Effector CD8-positive, alpha-beta T cell (primary cell): ENCODE measurements around the gene FADS3.

Experiments used
- DNase-seq: peaks from one replicate; lab custom pipeline; 2025; lab: John Stamatoyannopoulos, UW

FADS3 gene

DNA sequence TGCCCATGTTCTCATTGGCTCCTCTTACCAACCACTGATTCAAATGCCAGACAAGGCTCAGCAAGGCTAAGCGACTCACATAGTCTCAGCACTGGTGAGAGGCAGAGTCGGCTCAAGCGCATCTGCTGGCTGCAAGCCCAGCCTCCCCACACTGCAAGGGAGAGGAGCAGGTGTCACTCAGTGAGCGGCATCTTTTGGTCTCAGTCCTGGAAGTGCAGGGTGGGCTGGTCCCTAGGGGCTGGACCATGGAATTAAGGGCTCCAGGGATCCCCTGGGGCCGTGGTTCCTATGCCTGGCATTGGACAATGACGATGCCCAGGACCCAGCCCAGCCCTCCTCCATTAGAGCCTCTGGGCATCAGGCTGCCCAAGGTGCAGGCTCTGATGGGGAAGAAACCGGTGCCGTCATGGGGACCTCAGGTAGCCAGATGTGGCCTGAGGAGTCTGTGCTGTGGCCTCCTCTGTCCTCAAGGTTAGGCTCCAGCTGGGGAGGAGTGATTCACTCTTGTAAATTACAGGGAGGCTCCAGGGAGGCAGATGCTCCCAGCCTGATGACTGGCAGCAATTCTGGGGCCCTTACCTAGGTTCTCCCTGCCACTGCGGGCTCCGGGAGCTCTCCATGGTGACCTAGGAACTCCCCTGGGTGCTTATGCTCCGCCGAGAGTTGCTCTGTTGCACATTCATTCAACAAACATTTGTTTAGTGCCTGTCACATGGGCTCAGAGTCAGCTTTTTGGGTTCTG is 35.2 kb downstream of the FADS3 start:
- no peak for DNase-seq

DNA sequence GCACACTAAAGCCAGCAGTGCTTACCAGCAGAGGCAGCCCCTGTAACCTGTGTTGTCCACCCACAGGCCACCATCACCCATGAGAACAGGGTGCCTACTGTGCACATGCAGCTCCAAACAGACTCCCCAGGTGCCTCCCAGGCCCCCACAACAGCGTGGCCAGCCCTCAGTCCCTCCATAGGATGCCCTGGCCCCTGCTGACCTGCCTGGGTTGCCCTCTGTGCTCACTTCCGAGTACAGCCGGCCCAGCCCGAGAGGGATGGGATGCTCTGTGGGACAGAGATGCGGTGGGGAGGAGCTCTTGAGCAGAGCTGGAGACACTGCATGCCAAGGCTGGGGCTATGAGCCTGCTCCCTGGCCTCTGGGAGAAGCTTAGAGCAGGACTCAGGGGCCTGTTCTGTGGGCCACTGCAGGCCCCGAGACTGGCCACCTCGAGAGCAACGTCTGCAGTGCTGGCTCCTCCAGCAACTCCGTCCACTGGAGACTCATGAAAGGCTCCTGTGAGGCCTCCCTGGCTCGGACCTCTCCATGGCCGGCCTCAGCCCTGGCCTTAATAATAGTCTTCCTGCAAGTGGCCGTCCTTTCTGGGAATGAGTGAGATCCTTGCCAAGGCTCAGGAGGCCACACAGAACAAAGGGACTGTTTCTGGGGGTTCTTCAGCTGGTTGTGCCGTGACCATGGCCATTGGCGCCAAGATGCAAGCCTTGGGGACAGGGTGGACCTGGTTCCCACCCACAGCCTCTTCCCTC is 36.2 kb downstream of the FADS3 start:
- no peak for DNase-seq

DNA sequence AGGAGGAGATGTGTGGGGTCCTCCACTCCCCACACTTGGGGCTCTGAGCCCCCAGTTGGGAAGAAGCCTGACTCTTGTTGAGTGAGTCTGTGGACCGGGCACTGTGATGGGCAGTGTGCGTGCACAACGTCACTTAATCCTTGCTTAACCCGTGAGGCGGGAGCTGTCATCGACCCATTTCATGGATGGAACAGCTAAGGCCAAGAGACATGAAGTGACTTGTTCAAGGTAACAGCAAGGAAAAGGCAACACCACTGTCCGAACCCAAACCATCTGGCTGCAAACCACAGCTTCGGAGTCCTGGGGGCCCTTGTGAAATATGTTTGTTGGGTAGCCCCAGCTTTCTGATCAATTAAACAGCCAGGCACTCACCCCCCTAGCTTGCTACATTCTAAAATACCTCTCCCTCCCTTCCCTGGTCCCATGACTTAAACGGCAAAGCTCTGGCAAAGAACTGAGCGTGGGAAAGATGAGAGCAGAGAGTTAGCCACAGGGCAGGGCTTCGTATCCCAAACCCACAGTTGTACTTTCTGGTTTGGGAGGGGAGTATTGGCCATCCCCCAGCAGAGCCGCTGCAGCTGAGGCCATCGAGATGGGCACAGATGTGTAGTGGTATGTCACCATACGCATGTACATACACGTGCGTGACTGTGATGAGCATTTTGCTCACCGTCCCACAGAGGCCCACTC is 37.0 kb downstream of the FADS3 start:
- no peak for DNase-seq

DNA sequence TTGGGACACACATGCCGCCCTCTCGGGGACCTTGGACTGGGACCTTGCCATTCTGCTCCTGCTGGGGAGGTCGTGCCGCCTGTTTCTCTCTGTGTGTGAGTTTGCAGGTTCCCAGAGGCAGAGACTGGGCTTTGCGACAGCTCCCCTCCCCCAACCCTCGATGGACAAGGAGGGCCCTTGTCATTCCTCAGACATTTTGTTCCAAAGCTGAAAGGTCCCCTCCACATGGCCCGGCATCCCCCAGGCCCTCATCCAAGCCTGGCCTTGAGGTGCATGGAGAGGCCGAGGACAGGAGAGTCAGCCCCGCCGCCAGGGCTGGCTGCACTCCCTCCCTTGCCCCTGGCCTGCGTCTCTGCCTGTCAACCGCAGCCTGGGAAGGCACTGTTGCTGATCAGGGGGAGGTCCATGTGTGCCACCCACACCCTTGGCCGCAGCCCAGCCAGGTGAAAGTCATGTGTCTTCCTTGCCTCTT is 37.6 kb downstream of the FADS3 start:
- DNase-seq, result no peak

DNA sequence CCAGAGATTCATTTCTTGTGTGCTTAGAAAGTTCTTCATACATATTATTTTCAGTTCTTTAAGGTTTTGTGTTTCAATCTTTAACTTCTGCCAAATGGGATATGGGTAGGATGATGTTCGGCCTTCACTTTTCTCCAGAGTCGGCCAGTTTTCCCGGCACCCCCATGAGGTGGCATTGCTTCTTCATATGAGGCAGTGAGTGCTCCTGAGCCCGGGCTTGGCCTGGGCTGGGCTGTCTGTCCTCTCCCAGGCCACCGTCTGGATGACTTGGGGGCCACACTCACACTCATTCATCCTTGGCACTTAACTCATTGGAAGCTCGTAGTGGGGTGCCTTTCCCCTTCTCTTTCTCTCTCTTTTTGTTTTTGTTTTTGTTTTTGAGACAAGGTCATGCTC is 39.4 kb downstream of the FADS3 start:
- no peak for DNase-seq

DNA sequence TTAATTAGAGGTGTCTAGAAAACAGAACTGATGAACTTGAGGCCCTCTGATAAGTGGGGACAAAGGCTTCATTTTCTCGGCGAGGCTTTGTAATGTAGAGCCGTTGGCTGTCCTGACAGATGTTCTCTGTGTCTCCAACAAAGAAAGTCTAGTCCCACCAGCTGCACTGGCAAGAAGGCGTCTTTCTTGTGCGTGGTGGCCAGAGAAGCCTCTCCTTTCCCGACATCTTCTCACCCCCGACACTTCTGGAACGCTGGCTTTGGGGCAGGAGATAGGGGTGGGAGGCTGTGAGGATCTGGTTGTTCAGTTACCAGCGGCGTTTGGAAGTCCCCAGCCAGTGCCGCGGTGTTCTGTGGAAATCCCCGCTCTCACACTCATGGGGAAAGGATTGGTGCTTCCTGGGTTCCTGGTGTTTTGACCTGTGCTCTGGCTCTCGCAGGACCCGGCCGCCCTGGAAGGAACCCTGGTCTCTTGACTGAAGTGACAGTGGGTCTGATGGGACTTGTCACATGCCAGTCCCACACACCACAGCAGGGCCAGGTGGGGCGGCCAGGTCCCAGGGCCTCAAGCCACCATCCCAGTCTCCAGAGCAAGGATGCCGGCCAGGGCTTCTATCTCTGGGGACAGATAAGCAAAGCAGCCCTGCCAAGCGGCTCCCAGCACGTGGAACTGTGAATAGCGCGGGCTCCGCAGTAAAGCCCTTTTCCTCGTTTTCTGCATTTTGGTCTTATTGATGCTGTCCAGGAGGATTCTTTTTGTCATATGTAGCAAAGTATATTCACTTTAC is 40.0 kb downstream of the FADS3 start:
- DNase-seq, result no peak

DNA sequence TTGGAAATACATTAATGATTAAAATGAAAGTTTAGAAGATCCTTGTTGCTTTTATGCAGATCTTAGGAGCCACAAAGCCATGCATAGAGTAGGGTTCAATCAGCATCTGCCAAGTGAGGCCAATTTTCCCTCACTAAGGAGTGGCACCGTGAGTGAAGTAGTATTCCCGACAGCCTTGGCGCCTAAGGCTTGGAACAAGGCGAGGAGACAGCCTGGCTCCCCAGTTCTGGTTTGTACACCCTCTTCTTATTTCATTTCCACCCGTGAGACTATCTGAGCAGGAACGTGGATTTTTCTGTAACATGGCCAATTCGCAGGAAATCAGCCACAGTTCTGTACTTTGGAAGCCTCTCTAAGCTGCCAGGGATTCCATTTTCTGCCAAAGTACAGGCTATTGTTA is 40.7 kb downstream of the FADS3 start:
- no peak for DNase-seq

DNA sequence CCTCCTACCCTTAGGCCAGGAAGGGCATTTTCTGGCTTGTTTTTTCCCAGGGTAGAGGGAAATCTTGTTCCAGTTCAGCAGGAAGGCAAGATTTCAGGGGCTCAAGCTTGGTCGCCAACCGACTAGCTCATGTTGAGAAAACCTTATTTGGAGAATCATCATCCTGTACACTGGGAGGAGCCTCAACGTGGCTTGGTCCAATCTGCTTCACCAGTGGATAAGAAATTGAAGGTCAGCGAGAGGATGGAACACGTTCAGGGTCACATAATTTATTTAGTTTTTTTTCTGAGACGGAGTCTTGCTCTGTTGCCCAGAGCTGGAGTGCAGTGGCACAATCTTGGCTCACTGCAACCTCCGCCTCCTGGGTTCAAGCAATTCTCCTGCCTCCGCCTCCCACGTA is 42.7 kb downstream of the FADS3 start:
- no peak for DNase-seq

DNA sequence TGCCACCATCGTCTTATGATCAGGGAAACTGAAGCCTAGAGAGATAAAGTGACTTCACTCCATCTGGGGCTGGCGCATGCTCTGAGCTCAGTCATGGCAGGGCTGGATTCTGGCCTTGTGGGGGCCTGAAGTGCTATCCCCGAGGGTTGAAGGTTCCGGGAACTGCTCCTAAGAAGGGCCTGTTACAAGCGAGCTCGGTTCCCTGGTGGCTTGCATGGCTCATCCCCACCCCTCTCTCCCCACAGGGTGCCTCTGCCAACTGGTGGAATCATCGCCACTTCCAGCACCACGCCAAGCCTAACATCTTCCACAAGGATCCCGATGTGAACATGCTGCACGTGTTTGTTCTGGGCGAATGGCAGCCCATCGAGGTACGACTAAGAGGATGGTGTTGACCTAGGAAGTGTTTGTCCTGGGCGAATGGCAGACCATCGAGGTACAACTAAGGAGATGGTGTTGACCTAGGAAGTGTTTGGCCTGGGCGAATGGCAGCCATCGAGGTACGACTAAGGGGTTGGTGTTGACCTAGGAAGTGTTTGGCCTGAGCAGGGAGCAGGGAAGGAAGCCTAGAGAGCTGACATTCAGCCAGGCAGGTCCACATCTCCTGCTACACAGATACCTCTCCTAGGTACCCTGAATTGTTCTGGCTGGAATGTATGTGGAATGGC is 43.3 kb downstream of the FADS3 start:
- no peak for DNase-seq

DNA sequence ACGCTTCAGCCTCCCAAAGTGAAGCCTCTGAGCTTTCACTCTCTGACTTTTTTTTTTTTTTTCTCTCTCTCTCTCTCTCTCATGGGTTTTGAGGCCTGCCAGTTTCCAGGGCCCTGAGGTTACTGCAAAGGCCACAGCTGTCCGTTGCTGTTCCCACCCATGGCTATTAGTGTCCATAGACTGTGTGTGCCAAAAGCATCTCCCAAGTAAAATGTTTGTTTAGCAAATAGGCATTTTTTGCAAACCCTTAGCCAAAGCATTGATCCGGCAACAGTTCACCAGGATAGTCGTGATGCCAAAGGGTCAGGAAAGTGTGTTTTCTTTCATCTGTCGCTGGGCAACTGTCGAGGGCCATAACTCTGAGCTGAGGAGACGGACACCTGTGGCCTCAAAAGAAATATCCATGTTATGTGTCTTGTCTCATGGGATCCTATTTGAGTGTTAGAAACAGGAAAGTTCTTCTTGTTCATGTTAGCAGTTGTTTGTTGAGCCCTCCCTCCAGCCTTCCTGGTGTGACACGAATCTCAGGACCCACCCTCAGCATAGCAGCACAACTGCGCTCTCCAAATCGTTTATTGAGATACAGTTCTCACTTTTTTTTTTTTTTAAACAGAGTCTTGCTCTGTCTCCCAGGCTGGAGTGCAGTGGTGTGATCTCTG is 44.9 kb downstream of the FADS3 start:
- no peak for DNase-seq

DNA sequence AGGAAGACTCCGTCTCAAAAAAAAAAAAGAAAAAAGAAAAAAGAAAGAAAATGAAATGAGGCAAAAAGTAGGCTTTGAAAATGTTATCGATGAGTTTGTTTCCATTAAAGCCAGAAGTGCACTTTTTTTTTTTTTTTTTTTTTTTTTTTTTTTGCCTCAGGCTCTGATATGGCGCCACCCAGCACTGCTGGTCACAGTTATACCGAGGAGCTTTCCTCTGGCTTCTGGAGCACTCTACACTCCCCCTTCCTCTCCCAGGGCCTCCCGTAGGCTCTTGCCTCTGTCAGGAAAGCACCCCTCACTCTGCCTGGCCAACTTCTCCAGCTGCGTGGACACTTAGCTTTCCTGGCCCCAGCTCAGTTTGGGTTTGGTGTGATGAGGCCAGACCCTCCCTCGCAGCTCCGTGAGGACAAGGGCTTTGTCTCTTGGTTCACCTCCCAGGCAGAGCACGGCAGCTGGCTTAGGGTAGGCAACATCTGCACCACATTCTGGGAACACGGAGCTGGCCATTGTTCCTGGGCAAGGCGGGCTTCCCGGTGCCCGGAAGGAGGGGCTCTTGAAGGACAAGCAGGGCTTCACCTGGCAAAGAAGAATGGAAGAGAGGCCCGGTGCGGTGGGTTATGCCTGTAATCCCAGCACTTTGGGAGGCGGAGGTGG is 46.3 kb downstream of the FADS3 start:
- DNase-seq, result no peak

DNA sequence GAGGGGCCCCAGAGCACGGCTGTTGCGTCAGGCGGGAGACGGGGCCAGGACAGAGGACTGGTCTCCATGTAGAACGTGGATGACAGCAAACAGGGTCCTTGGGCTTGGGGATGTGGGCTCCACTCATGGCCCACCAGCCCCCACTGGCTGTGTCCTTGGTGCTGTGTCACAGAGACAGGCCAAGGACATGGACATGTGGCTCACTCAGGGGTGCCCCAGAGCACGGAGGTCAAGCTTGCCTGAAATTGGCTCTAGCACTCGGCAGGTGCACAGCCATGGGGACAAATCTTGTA is 48.9 kb downstream of the FADS3 start:
- no peak for DNase-seq

DNA sequence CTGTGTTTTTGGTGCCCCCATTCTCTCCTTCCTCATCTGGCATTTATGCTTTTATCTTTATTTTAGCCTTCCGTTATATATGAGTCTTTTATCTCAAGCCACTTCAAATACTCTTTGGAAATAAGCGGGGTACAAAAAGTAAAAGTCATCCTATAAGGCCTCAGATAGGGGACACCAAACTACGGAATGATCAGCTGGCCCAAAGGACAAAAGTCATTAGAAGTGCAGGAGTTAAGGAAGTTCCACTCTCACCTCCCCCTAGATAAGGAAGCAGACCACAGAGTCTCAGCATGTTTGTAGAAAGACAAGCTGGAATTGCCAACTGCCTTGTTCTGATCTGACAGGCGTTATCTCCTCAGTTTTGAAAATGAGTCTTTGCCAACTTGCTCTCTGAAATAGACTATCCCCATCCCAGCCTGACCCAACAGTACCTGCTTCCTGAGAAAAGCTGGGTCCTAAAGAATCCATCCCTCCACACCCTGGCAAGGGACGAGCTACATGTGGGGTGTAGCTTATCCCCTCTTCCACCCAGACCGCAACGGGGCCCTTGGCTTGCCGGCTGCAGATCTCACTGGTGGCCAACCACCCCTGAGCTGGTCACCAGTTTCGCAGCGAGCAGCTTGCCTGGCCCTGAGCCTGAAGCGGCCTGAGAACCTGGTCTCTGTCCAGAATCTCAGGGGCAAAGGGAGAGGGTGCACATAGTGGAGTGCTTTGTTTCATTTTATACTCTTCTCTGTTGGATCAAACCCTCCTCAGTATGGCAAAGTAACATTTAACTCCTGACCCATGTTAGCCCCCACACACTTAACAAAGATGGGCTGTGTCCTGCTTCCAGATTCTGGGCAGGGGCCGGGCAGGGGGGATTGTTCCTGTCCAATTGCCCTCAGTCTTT is 49.5 kb downstream of the FADS3 start:
- no peak for DNase-seq

DNA sequence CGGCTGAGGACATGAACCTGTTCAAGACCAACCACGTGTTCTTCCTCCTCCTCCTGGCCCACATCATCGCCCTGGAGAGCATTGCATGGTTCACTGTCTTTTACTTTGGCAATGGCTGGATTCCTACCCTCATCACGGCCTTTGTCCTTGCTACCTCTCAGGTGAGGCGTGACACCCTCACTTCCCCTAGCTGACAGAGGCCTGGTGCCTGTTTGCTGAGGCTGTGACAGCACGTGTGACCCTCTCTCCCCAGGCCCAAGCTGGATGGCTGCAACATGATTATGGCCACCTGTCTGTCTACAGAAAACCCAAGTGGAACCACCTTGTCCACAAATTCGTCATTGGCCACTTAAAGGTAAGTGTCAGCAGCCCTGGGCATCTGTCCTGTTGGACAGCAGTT is 51.0 kb downstream of the FADS3 start:
- DNase-seq, result no peak

DNA sequence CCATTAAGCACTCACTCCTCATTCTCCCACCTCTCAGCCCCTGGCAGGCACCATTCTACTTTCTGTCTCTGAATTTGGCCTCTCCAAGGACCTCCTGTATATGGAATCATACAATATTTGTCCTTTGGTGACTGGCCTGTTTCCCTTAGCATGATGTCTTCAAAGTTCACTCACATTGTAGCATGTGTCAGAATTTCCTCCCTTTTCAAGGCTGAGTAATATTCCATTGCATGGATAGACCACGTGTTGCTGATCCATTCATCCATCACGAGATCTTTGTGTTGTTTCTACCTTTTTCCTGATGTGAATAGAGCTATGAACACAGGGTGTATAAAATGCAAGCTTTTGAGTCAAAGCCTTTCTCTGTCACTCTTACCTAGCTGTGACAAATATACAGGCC is 51.6 kb downstream of the FADS3 start:
- DNase-seq, result no peak

DNA sequence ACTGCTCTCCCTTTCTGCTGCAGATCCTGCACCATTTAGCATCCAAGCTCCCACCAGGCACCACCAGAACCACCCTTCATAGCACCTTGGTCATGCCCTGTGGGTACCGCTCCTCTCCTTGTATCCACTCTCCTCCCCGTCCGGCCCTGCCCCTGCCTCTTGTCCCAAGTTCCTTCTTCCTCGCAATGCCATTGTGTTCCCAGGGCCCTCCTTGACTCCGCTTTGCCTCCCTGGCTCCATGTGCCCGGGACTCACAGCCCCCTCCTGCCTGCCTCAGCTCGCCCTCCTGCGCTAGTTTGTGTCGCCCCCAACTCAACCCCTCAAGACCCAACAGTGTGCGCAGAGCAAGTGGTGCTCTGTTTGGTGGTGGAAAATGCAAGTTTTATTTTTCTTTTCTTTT is 52.4 kb downstream of the FADS3 start:
- no peak for DNase-seq

DNA sequence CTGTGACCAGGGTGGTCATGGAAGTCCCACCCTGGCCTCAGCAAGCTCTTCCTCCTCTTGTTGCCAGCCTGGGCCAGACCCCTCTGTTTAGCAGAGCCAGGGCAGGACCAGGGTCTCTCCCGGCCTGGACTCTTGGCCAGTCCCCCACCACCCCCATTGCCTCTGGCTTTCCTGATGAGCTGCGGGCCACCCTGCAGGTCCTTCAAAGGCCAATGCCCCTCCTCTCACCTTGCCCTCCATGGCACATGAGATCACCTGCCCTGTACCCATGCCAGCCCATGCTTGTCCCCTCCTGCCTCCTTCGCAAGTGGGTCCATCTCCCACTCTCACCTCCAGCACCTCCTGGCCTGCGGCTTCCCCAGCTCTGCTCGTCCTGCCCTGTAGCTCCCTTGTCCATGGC is 52.8 kb downstream of the FADS3 start:
- no peak for DNase-seq

DNA sequence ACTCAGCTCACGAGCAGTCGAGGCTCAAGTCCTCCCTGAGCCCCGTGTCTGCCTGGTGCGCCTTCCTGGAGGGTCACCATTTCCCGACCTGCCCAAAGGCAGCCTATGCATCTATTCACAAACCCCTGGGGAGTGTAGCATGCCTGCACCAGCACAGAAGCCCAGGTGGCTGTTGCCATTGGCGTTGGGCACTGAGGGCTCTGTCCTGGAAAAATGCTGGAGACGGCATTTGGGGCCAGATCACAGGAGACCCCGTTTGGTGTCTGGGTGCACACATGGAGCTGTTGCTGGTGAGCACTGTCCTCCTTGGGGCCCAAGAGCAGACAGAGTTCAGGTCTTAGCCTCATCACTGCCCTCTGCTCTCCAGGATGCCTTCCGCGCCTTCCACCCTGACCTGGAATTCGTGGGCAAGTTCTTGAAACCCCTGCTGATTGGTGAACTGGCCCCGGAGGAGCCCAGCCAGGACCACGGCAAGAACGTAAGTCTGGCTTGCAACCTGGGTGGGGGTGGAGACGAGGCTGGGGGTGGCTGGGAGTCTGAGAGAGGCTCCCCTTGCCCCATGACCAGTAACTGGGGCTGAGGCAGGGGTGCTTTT is 53.8 kb downstream of the FADS3 start:
- no peak for DNase-seq

DNA sequence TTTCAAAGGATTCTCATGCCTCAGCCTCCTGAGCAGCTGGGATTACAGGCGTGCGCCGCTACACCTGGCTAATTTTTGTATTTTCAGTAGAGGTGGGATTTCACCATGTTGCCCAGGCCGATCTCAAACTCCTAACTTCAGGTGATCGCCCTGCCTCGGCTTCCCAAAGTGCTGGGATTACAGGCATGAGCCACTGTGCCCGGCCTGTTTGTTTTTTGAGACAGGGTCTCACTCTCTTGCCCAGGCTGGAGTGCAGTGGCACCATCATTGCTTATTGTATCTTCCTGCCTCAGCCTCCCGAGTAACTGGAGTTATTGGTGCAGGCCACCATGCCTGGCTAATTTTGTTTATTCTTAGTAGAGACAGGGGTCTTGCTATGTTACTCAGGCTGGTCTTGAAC is 55.2 kb downstream of the FADS3 start:
- DNase-seq, result no peak
